Measurements from ENCODE around the gene AMFR. TPM values are rescaled to one million over a fixed set of nuclear protein-coding genes. Genes with fewer than 3 reads are reported as not detected.

AMFR gene
- total RNA-seq, 1 experiment from 2014 or later: 31.7 TPM

DNA sequence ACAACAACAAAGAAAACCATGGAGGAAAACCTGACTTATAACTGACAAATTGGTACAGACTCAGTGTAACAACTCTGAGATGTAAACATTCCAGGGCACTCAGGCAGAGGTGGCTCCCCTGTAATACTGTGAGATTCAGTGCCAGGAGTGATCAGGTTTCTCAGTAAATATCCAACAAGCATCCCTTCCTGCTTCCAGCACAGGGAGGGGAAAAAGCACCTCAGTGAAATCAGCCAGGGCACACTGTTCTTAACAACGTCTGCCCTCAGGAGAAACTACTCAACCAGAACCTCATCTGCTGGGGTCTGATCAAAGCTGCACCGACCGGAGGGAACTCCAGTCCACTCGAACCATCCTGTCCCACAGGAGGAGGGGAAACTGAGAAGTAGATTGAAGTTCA is 52.3 kb downstream of the AMFR start:
- Mint-ChIP-seq H3K4me1 (peaks cover 9% of the 10 kb centered on the region; the same call in 1 of the 2 replicates), H3K36me3 (peaks cover 16% of the 10 kb centered on the region), H3K4me3 (no peak overlapping the region), H3K27ac (peak overlapping the region; percentile 26), H3K9me3 (0 out of 2 replicates have a peak, but pooled peaks cover 4% of the 10 kb centered on the region), H3K27me3 (ENCODE audit: low read depth) (no peaks in the 10 kb centered on the region)
- ChIA-PET CTCF (no interaction called here), POLR2A (no interaction called here)
- TF ChIP-seq, protein P1, sequence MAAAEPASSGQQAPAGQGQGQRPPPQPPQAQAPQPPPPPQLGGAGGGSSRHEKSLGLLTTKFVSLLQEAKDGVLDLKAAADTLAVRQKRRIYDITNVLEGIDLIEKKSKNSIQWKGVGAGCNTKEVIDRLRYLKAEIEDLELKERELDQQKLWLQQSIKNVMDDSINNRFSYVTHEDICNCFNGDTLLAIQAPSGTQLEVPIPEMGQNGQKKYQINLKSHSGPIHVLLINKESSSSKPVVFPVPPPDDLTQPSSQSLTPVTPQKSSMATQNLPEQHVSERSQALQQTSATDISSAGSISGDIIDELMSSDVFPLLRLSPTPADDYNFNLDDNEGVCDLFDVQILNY (CRISPR knock-in tag; IDR thresholded peaks at IDR 0.05): no peak
- no peak for TF ChIP-seq ATF1 (CRISPR knock-in tag; IDR thresholded peaks at IDR 0.05)
- no peak for TF ChIP-seq ZNF263 (CRISPR knock-in tag; IDR thresholded peaks at IDR 0.05; ENCODE audit: low read depth)
- no peak for TF ChIP-seq ZNF671 (CRISPR knock-in tag; IDR thresholded peaks at IDR 0.05)
- TF ChIP-seq, protein P2, sequence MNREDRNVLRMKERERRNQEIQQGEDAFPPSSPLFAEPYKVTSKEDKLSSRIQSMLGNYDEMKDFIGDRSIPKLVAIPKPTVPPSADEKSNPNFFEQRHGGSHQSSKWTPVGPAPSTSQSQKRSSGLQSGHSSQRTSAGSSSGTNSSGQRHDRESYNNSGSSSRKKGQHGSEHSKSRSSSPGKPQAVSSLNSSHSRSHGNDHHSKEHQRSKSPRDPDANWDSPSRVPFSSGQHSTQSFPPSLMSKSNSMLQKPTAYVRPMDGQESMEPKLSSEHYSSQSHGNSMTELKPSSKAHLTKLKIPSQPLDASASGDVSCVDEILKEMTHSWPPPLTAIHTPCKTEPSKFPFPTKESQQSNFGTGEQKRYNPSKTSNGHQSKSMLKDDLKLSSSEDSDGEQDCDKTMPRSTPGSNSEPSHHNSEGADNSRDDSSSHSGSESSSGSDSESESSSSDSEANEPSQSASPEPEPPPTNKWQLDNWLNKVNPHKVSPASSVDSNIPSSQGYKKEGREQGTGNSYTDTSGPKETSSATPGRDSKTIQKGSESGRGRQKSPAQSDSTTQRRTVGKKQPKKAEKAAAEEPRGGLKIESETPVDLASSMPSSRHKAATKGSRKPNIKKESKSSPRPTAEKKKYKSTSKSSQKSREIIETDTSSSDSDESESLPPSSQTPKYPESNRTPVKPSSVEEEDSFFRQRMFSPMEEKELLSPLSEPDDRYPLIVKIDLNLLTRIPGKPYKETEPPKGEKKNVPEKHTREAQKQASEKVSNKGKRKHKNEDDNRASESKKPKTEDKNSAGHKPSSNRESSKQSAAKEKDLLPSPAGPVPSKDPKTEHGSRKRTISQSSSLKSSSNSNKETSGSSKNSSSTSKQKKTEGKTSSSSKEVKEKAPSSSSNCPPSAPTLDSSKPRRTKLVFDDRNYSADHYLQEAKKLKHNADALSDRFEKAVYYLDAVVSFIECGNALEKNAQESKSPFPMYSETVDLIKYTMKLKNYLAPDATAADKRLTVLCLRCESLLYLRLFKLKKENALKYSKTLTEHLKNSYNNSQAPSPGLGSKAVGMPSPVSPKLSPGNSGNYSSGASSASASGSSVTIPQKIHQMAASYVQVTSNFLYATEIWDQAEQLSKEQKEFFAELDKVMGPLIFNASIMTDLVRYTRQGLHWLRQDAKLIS (CRISPR knock-in tag; IDR thresholded peaks at IDR 0.05; ENCODE audit: borderline replicate concordance): no peak
- TF ChIP-seq, protein P3, sequence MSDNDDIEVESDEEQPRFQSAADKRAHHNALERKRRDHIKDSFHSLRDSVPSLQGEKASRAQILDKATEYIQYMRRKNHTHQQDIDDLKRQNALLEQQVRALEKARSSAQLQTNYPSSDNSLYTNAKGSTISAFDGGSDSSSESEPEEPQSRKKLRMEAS (CRISPR knock-in tag; IDR thresholded peaks at IDR 0.05): no peak
- TF ChIP-seq, protein P4, sequence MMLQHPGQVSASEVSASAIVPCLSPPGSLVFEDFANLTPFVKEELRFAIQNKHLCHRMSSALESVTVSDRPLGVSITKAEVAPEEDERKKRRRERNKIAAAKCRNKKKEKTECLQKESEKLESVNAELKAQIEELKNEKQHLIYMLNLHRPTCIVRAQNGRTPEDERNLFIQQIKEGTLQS (CRISPR knock-in tag; conservative IDR thresholded peaks at IDR 0.05): no peak
- TF ChIP-seq NR1H2 (CRISPR knock-in tag; IDR thresholded peaks at IDR 0.05): no peak
- no peak for TF ChIP-seq ZBTB21 (CRISPR knock-in tag; IDR thresholded peaks at IDR 0.05; ENCODE audit: borderline replicate concordance)
- TF ChIP-seq, protein P5, sequence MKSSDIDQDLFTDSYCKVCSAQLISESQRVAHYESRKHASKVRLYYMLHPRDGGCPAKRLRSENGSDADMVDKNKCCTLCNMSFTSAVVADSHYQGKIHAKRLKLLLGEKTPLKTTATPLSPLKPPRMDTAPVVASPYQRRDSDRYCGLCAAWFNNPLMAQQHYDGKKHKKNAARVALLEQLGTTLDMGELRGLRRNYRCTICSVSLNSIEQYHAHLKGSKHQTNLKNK (CRISPR knock-in tag; IDR thresholded peaks at IDR 0.05): no peak
- no peak for TF ChIP-seq RELA (CRISPR knock-in tag; IDR thresholded peaks at IDR 0.05; ENCODE audit: borderline replicate concordance)
- no peak for TF ChIP-seq JAZF1 (CRISPR knock-in tag; IDR thresholded peaks at IDR 0.05)
- TF ChIP-seq RORB (CRISPR knock-in tag; IDR thresholded peaks at IDR 0.05): no peak
- TF ChIP-seq, protein P6, sequence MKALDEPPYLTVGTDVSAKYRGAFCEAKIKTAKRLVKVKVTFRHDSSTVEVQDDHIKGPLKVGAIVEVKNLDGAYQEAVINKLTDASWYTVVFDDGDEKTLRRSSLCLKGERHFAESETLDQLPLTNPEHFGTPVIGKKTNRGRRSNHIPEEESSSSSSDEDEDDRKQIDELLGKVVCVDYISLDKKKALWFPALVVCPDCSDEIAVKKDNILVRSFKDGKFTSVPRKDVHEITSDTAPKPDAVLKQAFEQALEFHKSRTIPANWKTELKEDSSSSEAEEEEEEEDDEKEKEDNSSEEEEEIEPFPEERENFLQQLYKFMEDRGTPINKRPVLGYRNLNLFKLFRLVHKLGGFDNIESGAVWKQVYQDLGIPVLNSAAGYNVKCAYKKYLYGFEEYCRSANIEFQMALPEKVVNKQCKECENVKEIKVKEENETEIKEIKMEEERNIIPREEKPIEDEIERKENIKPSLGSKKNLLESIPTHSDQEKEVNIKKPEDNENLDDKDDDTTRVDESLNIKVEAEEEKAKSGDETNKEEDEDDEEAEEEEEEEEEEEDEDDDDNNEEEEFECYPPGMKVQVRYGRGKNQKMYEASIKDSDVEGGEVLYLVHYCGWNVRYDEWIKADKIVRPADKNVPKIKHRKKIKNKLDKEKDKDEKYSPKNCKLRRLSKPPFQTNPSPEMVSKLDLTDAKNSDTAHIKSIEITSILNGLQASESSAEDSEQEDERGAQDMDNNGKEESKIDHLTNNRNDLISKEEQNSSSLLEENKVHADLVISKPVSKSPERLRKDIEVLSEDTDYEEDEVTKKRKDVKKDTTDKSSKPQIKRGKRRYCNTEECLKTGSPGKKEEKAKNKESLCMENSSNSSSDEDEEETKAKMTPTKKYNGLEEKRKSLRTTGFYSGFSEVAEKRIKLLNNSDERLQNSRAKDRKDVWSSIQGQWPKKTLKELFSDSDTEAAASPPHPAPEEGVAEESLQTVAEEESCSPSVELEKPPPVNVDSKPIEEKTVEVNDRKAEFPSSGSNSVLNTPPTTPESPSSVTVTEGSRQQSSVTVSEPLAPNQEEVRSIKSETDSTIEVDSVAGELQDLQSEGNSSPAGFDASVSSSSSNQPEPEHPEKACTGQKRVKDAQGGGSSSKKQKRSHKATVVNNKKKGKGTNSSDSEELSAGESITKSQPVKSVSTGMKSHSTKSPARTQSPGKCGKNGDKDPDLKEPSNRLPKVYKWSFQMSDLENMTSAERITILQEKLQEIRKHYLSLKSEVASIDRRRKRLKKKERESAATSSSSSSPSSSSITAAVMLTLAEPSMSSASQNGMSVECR (CRISPR knock-in tag; IDR thresholded peaks at IDR 0.05; ENCODE audit: borderline replicate concordance): no peak
- TF ChIP-seq, protein P7, sequence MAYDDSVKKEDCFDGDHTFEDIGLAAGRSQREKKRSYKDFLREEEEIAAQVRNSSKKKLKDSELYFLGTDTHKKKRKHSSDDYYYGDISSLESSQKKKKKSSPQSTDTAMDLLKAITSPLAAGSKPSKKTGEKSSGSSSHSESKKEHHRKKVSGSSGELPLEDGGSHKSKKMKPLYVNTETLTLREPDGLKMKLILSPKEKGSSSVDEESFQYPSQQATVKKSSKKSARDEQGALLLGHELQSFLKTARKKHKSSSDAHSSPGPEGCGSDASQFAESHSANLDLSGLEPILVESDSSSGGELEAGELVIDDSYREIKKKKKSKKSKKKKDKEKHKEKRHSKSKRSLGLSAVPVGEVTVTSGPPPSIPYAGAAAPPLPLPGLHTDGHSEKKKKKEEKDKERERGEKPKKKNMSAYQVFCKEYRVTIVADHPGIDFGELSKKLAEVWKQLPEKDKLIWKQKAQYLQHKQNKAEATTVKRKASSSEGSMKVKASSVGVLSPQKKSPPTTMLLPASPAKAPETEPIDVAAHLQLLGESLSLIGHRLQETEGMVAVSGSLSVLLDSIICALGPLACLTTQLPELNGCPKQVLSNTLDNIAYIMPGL (CRISPR knock-in tag; IDR thresholded peaks at IDR 0.05): no peak
- TF ChIP-seq, protein P8, sequence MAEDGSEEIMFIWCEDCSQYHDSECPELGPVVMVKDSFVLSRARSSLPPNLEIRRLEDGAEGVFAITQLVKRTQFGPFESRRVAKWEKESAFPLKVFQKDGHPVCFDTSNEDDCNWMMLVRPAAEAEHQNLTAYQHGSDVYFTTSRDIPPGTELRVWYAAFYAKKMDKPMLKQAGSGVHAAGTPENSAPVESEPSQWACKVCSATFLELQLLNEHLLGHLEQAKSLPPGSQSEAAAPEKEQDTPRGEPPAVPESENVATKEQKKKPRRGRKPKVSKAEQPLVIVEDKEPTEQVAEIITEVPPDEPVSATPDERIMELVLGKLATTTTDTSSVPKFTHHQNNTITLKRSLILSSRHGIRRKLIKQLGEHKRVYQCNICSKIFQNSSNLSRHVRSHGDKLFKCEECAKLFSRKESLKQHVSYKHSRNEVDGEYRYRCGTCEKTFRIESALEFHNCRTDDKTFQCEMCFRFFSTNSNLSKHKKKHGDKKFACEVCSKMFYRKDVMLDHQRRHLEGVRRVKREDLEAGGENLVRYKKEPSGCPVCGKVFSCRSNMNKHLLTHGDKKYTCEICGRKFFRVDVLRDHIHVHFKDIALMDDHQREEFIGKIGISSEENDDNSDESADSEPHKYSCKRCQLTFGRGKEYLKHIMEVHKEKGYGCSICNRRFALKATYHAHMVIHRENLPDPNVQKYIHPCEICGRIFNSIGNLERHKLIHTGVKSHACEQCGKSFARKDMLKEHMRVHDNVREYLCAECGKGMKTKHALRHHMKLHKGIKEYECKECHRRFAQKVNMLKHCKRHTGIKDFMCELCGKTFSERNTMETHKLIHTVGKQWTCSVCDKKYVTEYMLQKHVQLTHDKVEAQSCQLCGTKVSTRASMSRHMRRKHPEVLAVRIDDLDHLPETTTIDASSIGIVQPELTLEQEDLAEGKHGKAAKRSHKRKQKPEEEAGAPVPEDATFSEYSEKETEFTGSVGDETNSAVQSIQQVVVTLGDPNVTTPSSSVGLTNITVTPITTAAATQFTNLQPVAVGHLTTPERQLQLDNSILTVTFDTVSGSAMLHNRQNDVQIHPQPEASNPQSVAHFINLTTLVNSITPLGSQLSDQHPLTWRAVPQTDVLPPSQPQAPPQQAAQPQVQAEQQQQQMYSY (CRISPR knock-in tag; IDR thresholded peaks at IDR 0.05): no peak
- ATAC-seq: 0 out of 2 replicates have a peak, but pooled peaks have one; percentile 34
- no peak for DNase-seq (ENCODE audit: low spot score)

Data from WTC11 (cell line).